ENCODE results near the gene RCHY1.

DNA sequence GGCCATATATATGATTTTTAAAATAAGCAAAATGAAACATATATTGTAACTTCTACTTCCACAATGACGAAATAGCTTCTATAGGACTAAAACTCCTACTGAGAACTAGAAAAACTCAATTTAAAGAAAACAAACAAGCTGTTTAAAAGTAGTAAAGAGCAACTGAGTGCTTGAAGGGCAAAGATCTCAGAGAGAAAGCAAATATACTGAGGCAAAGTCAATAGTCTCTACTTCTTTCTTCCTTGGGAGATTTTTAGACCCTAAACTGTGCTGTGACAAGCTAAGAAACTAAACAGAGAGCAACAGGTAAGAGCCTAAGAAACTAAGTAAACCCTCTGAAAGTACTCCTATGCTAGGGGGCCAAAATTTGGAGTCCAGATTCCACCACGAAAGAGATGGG lies 8.6 kb downstream of the RCHY1 start:
- TF ChIP-seq POLR2A (IDR thresholded peaks at IDR 0.05), result no peak
- TF ChIP-seq CTCF (IDR thresholded peaks at IDR 0.05), result no peak
